Tibial artery (tissue), 4 donors: ENCODE data around the gene DPPA2.
A peak's percentile ranks its signal among the peaks of the same experiment; 100 is the strongest.

Experiments used
- DNase-seq, 2 donors: peaks; one replicate each; pipeline ENCODE4 v3.0.0-alpha.2; 2019
- H3K27ac ChIP-seq, 2 donors: fragments of 200-600 bp; sonication (generic) in 1 of 2; 1 replicate in 1 of 2; 2 replicates in 1 of 2; pipeline ENCODE4 v1.5.1; 2018 to 2019; ENCODE audit warnings: mild to moderate bottlenecking in 1 of 2
- H3K27me3 ChIP-seq, 2 donors: fragments of 200-600 bp; sonication (generic) in 1 of 2; one replicate each; pipeline versions ENCODE4 v1.5.1 to v1.6.0; 2016 to 2019
- H3K36me3 ChIP-seq, 3 donors: fragments of 200-600 bp; sonication (generic) in 2 of 3; one replicate each; pipeline ENCODE4 v1.5.1; 2016 to 2019; ENCODE audit warnings: mild to moderate bottlenecking in 2 of 3
- H3K4me1 ChIP-seq, 4 donors: fragments of 200-600 bp; sonication (generic) in 2 of 4; 1 replicate in 3 of 4; 2 replicates in 1 of 4; pipeline ENCODE4 v1.5.1; 2016 to 2019
- H3K4me3 ChIP-seq, 2 donors: fragments of 200-600 bp; sonication (generic) in 1 of 2; 1 replicate in 1 of 2; 2 replicates in 1 of 2; pipeline ENCODE4 v1.5.1; 2018 to 2019; ENCODE audit warnings: mild to moderate bottlenecking in 2 of 2
- H3K9me3 ChIP-seq, 3 donors: fragments of 200-600 bp; sonication (generic) in 1 of 3; one replicate each; pipeline ENCODE4 v1.5.1; 2016 to 2019
- CTCF ChIP-seq, 2 experiments: fragments of 200-600 bp in 1 of 2; fragments of 450-650 bp in 1 of 2; IDR thresholded peaks; one replicate each; pipeline ENCODE4 v1.5.1; 2017 to 2019; ENCODE audit warnings: antibody characterized with exemption in 2 of 2, mild to moderate bottlenecking in 1 of 2, moderate library complexity in 1 of 2
- intact Hi-C: fragments of 100-400 bp; cut with DNase I; formaldehyde crosslinking; loops from one replicate; pipeline ENCODE4 v1.15.0; 2023; ENCODE audit warnings: low total_unique reads

The DPPA2 gene

GRCh38 chr3:109339714-109340648 is 23.7 kb upstream of the DPPA2 start:
- Histone ChIP-seq H3K4me3 (no peak overlapping the region), H3K27me3 (no peaks in the 10 kb centered on the region), H3K27ac (no peak overlapping the region), H3K4me1 (peaks cover 0 to 8% (median 0%) of the 10 kb centered on the region in 4 donors), H3K36me3 (no peaks in the 10 kb centered on the region), H3K9me3 (no peaks in the 10 kb centered on the region)
- intact Hi-C loops: no loop called here
- no peak for DNase-seq
- no peak for TF ChIP-seq CTCF (IDR thresholded peaks at IDR 0.05)

GRCh38 chr3:109339197-109339596 is 22.9 kb upstream of the DPPA2 start:
- Histone ChIP-seq H3K27me3 (no peaks in the 10 kb centered on the region), H3K36me3 (no peaks in the 10 kb centered on the region), H3K9me3 (no peaks in the 10 kb centered on the region), H3K4me3 (no peak overlapping the region), H3K4me1 (peaks cover 0 to 8% (median 0%) of the 10 kb centered on the region in 4 donors), H3K27ac (no peak overlapping the region)
- DNase-seq: no peak
- TF ChIP-seq CTCF (IDR thresholded peaks at IDR 0.05): no peak
- intact Hi-C loops: no loop called here

- no peak for TF ChIP-seq CTCF (IDR thresholded peaks at IDR 0.05)
- Histone ChIP-seq H3K27ac (no peak overlapping the region), H3K4me1 (peaks cover 0 to 8% (median 0%) of the 10 kb centered on the region in 4 donors), H3K27me3 (no peaks in the 10 kb centered on the region), H3K4me3 (no peak overlapping the region), H3K9me3 (no peaks in the 10 kb centered on the region), H3K36me3 (no peaks in the 10 kb centered on the region)
- DNase-seq: no peak
- intact Hi-C loops: no loop called here
Measured at GRCh38 chr3:109338322-109338721, 22.0 kb upstream of the DPPA2 start.

GRCh38 chr3:109337393-109337792 is 21.1 kb upstream of the DPPA2 start, which contains the start of gene DPPA4:
Gene DPPA4 (minus strand): TSS chr3:109337546. CDS start chr3:109337517, 29 bp downstream.
- no peaks in the 10 kb centered on the region for H3K27me3 ChIP-seq
- TF ChIP-seq CTCF (IDR thresholded peaks at IDR 0.05): no peak
- H3K9me3 ChIP-seq: no peaks in the 10 kb centered on the region
- intact Hi-C loops: no loop called here
- no peak for DNase-seq
- peak within 1 kb of the TSS; percentile 35 to 43 for H3K4me3 ChIP-seq
- no peaks in the 10 kb centered on the region for H3K36me3 ChIP-seq
- H3K4me1 ChIP-seq: peaks cover 0 to 8% (median 0%) of the 10 kb centered on the region in 4 donors
- H3K27ac ChIP-seq: no peak within 1 kb of the TSS

- H3K27ac ChIP-seq: no peak overlapping the region
- no peak for TF ChIP-seq CTCF (IDR thresholded peaks at IDR 0.05)
- no peaks in the 10 kb centered on the region for H3K36me3 ChIP-seq
- no peaks in the 10 kb centered on the region for H3K9me3 ChIP-seq
- H3K4me3 ChIP-seq: peak overlapping the region; percentile 35 to 43
- no peaks in the 10 kb centered on the region for H3K27me3 ChIP-seq
- peaks cover 0 to 8% (median 0%) of the 10 kb centered on the region in 4 donors for H3K4me1 ChIP-seq
- no peak for DNase-seq
- intact Hi-C loops: no loop called here
Measured at GRCh38 chr3:109336291-109336861, 20.1 kb upstream of the DPPA2 start.
